Spleen (tissue), 7 donors: ENCODE measurements around the gene ALDH1L1.

Experiments
- CTCF ChIP-seq, 11 experiments: fragments of 200-600 bp in 7 of 11; fragments of 450-650 bp in 4 of 11; sonication (generic) in 4 of 11; IDR thresholded peaks in 8 of 11; conservative IDR thresholded peaks in 3 of 11; 1 replicate in 7 of 11; 2 replicates in 4 of 11; pipeline versions ENCODE4 v1.4.0 to v1.8.0; 2016 to 2021; ENCODE audit warnings: antibody characterized with exemption in 11 of 11, inconsistent platforms in 4 of 11, mild to moderate bottlenecking in 1 of 11
- POLR2AphosphoS5 ChIP-seq, 3 donors: sonication (generic); formaldehyde crosslinking; IDR thresholded peaks; one replicate each; pipeline ENCODE4 v1.5.1; 2017; ENCODE audit warnings: antibody characterized with exemption in 3 of 3
- donor health status: DM: no; HTN: no; CAD: no; lungs with moderate emphysema.
- donor health status: DM: no; HTN: no; CAD: no.
- donor health status: DM: no; HTN: no; CAD: no.

GRCh38 chr3:126202680-126203079 is 22.3 kb upstream of the ALDH1L1 start:
- TF ChIP-seq CTCF (IDR thresholded peaks at IDR 0.05 in 8 of 11, conservative IDR thresholded peaks at IDR 0.05 in 3 of 11) (no peak), POLR2AphosphoS5 (IDR thresholded peaks at IDR 0.05) (no peak)
